Hepatocyte (in vitro differentiated cells): ENCODE data around the gene ZNF638.

ENCODE experiments used
- EZH2 ChIP-seq: fragments of 200-600 bp; sonication (generic); IDR thresholded peaks from 2 replicates; pipeline ENCODE4 v1.6.1; 2016; ENCODE audit warnings: antibody characterized with exemption, mild to moderate bottlenecking, borderline replicate concordance
- TF ChIP-seq, protein P1 (sequence below): fragments of 200-600 bp; sonication (generic); IDR thresholded peaks from 2 replicates; pipeline ENCODE4 v1.5.1; 2016; ENCODE audit warnings: antibody characterized with exemption, mild to moderate bottlenecking; ENCODE audit not compliant: poor library complexity

DNA sequence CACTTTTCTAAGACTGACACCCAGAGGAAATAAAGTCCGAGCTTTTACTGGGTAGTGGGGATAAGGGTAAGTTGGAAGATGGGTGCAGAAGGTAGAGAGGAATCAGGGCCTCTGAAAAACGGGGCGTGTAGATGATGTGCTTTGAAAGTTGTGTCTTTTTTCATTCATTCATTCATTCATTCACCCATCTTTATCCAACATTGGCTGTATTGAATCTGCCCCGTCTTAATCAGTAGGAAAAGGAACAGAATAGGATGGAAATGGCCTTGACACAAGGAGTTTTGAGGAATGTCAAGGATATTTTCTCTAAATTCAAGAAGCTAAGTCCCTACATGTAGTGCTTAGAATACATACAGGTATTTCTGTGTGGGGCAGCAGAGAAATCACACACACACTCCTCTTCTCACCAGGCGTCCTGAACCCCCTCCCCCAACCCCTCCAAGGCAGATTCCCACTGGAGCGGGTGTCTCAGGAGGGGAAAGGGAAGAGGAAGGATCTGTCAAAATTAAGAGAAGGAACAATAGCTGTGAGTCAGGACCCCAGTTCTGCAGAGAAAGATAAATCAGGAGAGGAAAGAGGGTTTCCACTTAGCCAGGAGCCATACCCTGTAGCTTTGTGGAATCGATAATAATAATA lies 135.7 kb downstream of the ZNF638 start:
- no peak for TF ChIP-seq EZH2
- TF ChIP-seq, protein P1, sequence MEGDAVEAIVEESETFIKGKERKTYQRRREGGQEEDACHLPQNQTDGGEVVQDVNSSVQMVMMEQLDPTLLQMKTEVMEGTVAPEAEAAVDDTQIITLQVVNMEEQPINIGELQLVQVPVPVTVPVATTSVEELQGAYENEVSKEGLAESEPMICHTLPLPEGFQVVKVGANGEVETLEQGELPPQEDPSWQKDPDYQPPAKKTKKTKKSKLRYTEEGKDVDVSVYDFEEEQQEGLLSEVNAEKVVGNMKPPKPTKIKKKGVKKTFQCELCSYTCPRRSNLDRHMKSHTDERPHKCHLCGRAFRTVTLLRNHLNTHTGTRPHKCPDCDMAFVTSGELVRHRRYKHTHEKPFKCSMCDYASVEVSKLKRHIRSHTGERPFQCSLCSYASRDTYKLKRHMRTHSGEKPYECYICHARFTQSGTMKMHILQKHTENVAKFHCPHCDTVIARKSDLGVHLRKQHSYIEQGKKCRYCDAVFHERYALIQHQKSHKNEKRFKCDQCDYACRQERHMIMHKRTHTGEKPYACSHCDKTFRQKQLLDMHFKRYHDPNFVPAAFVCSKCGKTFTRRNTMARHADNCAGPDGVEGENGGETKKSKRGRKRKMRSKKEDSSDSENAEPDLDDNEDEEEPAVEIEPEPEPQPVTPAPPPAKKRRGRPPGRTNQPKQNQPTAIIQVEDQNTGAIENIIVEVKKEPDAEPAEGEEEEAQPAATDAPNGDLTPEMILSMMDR: no peak
